Measurements from ENCODE around the gene C19orf47.

The C19orf47 gene

DNA sequence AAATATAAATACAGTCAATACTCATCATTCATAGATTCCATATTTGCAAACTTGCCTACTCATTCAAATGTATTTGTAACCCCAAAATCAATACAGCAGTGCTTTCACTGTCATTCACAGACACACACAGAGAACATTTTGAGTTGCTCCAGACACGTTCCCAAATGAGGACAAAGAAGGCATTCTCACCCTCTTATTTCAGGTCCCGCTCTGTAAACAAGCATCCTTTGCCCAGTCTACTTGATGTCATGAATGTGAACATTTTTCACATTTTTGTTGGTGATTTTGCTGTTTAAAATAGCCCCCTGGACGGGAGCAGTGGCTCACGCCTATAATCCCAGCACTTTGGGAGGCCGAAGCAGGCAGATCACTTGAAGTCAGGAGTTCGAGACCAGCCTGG lies 15.5 kb downstream of the C19orf47 start:
- no peak overlapping the region for H3K4me3 ChIP-seq (ENCODE audit: low read depth, low read length)
- TF ChIP-seq, protein P1, sequence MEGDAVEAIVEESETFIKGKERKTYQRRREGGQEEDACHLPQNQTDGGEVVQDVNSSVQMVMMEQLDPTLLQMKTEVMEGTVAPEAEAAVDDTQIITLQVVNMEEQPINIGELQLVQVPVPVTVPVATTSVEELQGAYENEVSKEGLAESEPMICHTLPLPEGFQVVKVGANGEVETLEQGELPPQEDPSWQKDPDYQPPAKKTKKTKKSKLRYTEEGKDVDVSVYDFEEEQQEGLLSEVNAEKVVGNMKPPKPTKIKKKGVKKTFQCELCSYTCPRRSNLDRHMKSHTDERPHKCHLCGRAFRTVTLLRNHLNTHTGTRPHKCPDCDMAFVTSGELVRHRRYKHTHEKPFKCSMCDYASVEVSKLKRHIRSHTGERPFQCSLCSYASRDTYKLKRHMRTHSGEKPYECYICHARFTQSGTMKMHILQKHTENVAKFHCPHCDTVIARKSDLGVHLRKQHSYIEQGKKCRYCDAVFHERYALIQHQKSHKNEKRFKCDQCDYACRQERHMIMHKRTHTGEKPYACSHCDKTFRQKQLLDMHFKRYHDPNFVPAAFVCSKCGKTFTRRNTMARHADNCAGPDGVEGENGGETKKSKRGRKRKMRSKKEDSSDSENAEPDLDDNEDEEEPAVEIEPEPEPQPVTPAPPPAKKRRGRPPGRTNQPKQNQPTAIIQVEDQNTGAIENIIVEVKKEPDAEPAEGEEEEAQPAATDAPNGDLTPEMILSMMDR (IDR thresholded peaks at IDR 0.05; ENCODE audit: low read depth, low read length), result no peak
- no peaks in the 10 kb centered on the region for H3K9me3 ChIP-seq
- no peaks in the 10 kb centered on the region for H3K4me1 ChIP-seq
- no peaks in the 10 kb centered on the region for H3K27me3 ChIP-seq
- no peak for DNase-seq
- peaks cover 48% of the 10 kb centered on the region for H3K36me3 ChIP-seq

DNA sequence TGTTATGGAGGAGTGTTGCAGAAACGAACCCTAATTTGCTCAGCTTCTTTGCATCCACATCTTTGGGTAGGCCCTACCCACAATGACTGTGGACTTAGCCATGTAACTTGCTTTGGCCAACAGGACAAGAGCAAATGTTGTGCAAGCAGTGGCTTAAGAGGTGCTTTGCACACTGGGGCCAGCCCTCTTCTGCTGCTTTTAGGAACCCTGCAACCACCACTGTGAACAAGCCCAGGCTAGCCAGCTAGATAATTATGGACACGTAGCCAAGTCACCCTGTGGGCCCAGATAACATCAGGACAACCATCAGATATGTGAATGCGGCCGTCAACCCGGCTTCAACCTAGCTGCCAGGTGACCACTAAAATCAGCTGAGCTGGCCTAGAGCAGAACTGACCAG lies 17.1 kb downstream of the C19orf47 start:
- TF ChIP-seq, protein P1 (IDR thresholded peaks at IDR 0.05; ENCODE audit: low read depth, low read length), result no peak
- H3K4me3 ChIP-seq (ENCODE audit: low read depth, low read length), result no peak overlapping the region
- H3K9me3 ChIP-seq, result no peaks in the 10 kb centered on the region
- peaks cover 55% of the 10 kb centered on the region for H3K36me3 ChIP-seq
- no peaks in the 10 kb centered on the region for H3K27me3 ChIP-seq
- H3K4me1 ChIP-seq, result no peaks in the 10 kb centered on the region
- DNase-seq, result no peak

DNA sequence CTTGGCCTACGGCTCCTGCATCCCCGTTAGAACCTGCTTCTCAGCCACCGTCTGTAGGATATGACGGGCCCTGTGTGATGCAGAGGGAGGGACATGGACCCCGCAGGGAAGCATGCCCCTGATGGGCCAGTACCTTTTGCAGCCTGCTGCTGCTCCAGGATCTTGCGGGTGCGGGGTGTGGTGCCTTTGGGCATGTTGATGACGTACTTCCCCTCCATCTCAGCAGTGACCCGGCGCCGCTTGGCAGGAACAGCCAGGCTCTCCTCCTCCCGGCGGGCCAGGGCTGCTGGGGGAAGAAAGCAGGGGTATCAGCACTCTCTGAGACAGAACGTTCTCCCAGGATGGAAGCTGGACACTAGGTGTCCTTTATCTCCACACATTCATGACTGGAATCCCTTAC lies 22.0 kb downstream of the C19orf47 start:
- Histone ChIP-seq H3K36me3 (peaks cover 67% of the 10 kb centered on the region), H3K4me3 (ENCODE audit: low read depth, low read length) (no peak overlapping the region), H3K4me1 (no peaks in the 10 kb centered on the region), H3K9me3 (no peaks in the 10 kb centered on the region), H3K27me3 (no peaks in the 10 kb centered on the region)
- TF ChIP-seq, protein P1 (IDR thresholded peaks at IDR 0.05; ENCODE audit: low read depth, low read length), result no peak
- no peak for DNase-seq

DNA sequence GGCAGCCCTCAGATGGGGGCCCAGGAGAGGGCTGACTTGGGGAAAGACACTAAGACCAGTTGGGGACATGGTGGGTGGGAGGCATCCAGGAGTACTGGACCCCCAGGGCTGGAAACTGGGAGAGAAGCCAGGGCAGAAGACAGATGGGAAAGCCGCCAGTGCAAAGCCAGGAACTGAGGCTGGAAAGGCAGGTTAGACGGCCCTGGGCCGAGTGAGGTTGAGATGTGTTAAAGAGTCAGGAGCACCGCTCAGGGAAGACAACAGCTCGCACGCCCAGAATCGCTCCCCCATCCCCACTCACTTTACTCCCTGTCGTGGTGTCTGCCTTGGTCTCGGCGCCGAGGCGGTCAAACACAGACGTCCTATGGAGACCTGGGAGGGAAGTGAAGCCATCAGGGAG lies 24.5 kb downstream of the C19orf47 start:
- Histone ChIP-seq H3K27me3 (no peaks in the 10 kb centered on the region), H3K4me1 (no peaks in the 10 kb centered on the region), H3K4me3 (ENCODE audit: low read depth, low read length) (no peak overlapping the region), H3K9me3 (no peaks in the 10 kb centered on the region), H3K36me3 (peaks cover 64% of the 10 kb centered on the region)
- TF ChIP-seq, protein P1 (IDR thresholded peaks at IDR 0.05; ENCODE audit: low read depth, low read length), result no peak
- no peak for DNase-seq

GRCh38 chr19:40322951-40323615 lies 25.1 kb downstream of the C19orf47 start:
- no peaks in the 10 kb centered on the region for H3K27me3 ChIP-seq
- TF ChIP-seq, protein P1 (IDR thresholded peaks at IDR 0.05; ENCODE audit: low read depth, low read length), result no peak
- no peaks in the 10 kb centered on the region for H3K9me3 ChIP-seq
- H3K4me1 ChIP-seq, result no peaks in the 10 kb centered on the region
- no peak overlapping the region for H3K4me3 ChIP-seq (ENCODE audit: low read depth, low read length)
- peaks cover 58% of the 10 kb centered on the region for H3K36me3 ChIP-seq
- no peak for DNase-seq

GRCh38 chr19:40322271-40322610 lies 26.0 kb downstream of the C19orf47 start:
- Histone ChIP-seq H3K9me3 (no peaks in the 10 kb centered on the region), H3K27me3 (no peaks in the 10 kb centered on the region), H3K4me3 (ENCODE audit: low read depth, low read length) (no peak overlapping the region), H3K36me3 (peaks cover 49% of the 10 kb centered on the region), H3K4me1 (no peaks in the 10 kb centered on the region)
- no peak for DNase-seq
- TF ChIP-seq, protein P1 (IDR thresholded peaks at IDR 0.05; ENCODE audit: low read depth, low read length), result no peak

All from BE2C (cell line).